GM20431 (cell line): ENCODE measurements around the gene LRP6.
"Not testable (repeated sequence)": the region's sequence is repeated elsewhere in the genome, so short reads cannot be mapped to it uniquely, and the experiment has no call there.

Source experiments
- in situ Hi-C: fragments of 300-500 bp; cut with MseI, MboI; formaldehyde crosslinking; loops from one replicate; pipeline ENCODE4 v1.15.0; 2020; ENCODE audit warnings: low sequenced_read_pairs; ENCODE audit not compliant: unreplicated experiment

LRP6 gene

DNA sequence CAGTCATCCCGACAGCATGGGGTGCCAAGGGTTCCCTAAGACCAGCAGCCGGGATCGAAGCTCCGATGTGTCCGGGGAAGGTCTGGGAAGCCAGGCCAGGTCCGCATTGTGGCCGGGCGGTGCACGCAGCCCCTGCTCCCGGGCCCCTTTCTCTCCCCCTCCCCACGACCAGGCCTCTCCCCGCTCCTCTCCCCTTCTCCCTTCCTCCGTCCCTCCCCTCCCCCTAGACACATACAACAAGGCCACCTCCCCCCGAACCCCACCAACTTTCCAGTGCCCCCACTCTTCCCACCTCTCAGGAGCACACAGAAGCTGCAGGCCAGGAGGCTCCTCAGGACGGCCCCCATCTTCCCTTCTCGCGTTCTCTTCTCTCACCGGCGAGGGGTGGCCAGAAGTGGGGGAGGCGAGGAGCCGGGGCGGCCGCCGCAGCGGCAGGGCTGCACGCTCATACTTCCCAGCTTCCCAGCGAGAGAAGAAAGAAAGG, 413 bp downstream of the LRP6 start:
- in situ Hi-C loops: no loop called here

DNA sequence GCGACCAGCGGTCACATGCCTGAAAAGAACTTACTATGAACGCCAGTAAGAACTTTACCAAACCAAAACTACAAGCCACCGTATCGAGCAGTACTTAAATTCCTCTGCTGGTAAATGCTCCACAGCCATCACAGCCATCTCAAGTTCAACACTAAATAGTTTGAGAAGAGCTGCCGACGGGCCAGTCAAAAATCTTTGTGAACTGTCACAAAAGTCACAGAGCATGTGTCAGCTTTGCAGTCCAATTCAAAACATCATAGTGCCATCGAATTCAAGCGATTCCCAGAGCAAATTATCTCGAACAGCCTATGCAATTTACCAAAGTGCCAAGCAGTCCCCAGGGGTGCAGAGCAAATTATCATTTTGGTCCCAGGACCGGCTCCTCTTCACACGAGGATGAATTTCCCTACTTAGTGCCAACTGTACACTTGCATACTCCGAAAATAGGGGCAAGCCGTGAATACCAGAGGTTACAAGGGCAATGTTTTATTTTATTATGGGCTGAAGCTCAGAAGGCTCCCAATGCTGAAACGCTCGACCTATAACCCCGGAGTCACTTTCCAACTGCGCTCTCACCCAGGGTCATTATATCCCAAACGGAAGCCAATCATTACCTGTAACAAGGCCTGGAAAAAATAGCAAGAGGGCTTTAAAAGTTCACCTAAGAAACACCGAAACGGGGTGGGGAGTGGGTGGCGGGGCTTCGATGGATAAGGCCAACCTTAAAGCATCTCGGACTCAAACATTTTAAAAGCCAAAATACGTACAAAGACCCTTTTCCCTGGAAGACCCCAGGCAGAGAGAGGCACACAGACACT, 1.1 kb downstream of the LRP6 start:
- in situ Hi-C loops: no loop called here

DNA sequence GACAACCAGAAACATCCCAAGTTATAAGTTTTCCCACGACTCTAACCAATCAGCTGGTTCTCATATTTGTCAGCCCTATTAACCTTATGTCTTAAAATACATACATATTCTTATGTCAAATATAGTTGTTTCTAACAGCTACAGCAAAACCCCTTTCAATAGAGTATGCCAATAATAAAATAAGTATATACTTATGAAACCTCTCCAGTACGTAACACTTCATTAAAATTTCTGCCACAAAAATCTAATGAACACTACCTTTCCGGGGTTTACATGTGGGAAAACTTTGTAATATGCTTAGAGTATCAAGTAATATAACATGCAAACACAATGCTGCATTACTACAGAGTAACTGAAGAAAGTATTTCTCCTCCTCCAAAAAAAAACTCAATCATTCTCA, 1.8 kb downstream of the LRP6 start:
- in situ Hi-C loops: no loop called here

DNA sequence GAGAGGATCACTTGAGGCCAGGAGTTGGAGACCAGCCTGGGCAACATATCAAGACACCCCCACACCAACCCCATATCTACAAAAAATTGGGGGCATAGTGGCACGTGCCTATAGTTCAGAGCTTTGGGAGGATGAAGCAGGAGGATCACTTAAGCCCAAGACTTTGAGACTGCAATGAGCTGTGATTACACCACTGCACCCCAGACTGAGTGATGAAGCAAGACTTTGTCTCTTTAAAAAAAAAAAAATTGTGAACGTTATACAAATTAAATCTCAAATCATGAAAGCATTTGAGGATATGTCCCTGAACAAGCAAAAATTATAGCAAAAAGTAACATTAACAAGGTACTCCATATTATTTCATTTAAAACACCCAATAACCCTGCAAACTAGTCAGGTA, 2.9 kb downstream of the LRP6 start:
- in situ Hi-C loops: no loop called here

DNA sequence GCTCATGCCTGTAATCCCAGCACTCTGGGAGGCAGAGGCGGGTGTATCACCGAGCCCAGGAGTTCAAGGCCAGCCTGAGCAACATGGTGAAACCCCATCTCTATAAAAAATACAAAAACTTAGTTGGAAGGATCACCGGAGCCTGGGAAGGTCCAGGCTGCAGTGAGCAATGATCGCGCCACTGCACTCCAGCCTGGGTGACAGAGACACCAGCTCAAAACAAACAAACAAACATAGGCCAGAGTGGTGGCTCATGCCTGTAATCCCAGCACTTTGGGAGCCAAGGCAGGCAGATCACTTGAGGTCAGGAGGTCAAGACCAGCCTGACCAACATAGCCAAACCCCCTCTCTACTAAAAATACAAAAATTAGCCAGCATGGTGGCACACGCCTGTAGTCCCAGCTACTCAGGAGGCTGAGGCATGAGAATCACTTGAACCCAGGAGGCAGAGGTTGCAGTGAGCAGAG, 10.5 kb downstream of the LRP6 start:
- in situ Hi-C loops: not testable (repeated sequence)

DNA sequence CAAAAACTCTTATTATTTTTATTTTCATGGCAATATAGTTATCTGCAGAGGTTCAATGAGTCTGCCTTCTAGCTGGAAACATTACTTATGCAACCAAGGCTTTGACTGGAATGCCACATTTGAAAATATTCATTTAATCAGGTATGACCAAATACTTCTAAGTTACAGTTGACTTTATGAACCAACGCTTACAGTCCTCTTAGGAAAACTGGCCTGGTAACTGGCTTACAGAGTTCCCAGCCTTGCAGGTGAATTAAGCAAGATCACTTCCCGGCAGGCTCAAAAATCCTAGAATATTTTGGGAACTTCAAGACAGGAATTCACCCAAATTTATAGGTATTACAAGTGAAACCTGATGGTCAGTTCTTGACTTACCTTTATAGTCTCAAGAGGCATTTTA, 12.3 kb downstream of the LRP6 start:
- in situ Hi-C loops: no loop called here

DNA sequence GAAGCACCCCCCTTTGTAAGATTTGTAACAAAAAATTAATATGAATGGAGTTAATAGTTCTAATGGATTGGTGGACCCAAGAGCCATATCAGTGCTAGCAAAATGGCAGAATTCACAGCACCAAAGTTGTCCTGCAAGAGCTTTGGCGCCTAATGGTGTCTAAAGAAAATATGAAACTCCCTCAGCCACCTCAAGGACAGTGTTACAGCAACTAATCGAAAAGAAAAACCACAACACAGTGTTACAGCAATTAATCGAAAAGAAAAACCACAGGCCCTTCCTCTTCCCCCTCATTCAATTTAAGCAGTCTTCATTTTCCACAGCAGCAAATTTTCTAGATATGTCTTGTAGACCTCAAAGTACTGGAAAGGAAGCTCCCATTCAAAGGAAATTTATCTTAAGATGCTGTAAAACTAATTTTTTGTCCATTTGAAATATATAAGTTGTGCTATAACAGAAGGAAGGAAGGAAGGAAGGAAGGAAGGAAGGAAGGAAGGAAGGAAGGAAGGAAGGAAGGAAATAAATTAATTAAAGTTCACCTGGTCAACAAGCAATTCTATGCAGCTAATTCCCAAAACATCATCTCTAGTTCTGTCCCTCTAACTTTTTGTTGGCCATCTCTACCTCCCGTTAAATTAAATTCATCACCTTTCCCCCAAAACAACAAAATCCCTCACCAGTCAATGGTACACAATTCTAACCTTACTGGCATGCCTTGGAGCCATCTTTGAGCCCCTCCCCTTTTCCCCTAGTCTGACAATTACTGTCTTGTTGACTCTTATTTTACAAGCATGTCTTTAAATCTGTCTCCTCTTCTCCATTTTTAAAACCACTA, 17.4 kb downstream of the LRP6 start:
- in situ Hi-C loops: no loop called here

DNA sequence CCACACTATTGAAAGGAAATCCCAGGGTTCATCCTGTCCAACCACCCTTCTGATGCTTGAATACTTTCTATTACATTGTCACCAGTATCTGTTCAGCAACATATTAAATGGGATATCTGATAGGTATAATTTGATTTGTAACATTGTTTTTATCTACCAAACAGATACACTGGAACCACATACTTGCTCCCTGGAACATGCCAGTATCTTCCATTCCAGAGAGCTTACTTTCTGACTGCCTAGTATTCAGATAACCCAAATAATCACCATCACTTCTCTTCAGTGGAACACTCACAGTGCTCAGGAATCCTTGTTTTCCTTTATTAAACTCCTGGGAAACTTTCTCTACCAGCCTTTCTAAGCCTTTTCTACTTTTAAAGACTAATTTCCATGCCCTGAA, 19.3 kb downstream of the LRP6 start:
- in situ Hi-C loops: no loop called here

DNA sequence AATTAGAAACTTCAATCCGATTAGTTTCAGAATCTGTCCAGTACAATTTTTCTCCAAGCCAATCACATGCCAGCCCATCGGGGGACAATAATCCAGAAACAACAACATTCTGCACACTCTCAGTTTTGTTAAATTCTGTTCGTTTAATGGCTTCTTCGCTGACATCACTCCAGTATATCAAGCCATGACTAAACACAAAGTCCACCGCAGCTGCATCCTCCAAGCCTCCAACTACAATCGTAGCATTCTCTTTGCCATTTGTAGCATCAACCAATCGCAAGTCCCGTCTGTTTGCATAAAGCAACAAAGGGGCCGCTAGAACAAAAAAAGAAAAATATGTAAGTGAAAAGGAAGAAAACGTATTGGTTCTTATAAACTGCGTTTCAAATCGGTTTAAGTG, 22.5 kb downstream of the LRP6 start:
- in situ Hi-C loops: no loop called here

DNA sequence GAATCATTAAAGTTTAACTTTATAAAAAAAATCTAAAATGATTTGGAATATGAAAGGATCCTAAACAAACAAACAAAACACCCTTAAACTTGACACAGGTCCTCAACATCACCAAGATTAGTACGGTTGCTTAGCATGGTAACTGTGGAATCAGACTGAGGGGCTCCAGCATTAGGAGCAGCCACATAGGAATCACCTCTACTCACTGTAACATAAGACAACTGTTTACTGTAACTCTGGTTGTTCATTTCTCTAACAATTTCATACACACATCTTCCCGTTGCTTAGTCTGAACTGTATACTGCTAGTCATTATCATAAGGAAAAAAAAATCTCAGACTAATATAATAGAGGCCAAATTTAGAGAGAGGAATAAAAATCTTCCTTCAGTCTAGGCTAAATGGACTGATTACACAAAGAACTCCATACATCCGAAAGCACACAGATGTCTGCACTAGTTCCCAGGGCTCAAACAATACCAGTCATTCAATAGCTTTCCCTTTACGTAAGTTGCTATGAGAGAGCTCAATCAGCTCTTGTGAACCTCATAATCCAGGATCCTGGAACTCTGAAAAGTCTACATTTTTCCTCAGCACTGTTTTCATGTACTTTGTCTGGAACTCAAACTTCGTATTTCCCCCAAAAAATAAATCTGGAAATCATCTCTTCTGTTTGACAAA, 26.0 kb downstream of the LRP6 start:
- in situ Hi-C loops: no loop called here

DNA sequence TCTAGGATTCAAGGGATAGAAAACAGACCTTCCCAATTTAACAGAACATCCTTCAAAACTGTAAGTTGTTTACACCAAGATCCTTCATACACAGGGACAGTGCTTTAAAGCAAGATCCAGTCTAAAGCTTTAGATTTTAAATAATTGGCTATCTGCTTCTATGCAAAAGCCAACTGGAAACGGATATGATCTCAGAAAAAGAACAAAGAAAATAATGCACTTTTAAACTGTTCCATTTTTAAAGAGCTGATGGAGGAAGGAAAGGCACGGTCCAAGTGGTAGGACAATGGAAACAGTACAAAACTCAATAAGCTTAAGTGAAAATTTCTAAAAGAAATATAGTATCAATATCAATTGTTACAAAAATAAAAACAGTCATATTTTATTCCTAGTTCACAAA, 27.7 kb downstream of the LRP6 start:
- in situ Hi-C loops: no loop called here

DNA sequence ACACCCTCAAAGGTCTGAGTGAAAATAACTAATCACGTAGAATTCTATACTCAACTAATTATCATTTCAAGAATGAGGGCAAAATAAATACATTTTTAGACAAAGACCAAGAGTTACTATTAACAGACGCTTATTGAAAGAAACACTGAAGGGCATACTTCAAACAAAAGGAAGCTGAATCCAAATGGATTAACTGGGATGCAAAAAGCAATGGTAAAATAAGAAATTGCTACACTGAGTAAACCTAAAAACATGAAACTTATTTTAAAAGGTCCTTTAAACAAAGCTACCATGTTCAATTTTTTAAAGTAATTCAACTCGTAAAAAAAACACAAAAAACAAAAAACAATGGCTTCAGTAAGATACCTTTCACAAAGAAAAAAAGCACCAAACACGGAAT, 28.2 kb downstream of the LRP6 start:
- in situ Hi-C loops: no loop called here

DNA sequence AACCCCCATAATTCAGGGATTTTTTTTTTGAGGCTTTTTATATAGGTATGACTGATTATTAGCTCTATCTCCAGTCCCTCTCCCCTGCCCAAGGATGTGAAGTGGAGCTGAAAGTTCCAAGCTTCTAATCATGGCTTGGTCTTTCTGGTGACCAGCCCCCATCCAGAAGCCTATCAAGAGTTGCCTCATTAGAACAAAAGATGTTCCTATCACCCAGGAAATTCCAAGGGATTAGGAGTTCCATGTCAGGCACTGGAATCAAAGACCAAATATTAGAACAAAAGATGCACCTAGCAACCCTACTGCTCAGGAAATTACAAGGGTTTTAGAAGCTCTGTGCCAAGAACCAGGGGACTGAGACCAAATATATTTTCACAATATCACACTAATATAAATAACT, 29.9 kb downstream of the LRP6 start:
- in situ Hi-C loops: no loop called here

DNA sequence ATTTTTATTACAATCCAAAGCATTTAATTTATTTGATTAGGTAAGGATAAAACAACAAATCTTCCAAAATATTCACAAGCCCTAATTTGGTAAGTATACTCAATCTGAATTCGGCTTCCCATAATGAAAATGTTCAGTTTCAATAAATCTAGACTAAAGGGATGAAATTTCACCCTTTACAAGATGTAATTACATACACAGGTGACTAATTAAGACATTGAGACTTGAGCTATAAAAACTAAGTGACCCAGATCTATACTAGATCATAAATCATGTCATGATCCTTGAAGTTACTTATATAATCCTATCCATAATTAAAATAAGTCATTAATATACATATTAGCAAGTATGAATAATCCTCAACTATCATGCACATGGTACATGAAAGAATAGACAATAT, 36.6 kb downstream of the LRP6 start:
- in situ Hi-C loops: no loop called here

DNA sequence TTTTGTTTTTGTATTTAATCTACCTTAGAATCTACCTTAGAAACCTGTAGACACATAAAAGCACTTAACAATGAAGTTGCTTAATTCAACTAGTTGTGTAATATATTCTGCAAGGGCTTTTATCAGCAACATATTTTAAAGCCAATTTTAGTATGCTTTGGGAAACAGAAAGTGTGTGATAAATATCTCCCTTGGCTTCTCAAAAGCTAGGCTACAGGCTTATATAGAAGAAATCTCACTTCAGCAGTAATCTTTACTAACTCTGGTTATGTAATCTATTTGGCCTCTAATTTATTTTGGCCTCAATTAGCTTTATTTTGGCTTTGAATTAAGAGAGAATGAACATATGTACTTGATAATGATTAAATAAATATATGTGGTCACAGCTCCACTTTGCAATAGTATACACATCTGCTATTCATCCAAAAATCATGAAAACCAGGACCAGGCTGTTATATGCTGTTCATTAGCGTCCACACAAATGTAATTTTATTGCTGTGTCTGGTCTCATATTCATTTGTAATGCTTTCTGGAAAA, 37.2 kb downstream of the LRP6 start:
- in situ Hi-C loops: no loop called here

DNA sequence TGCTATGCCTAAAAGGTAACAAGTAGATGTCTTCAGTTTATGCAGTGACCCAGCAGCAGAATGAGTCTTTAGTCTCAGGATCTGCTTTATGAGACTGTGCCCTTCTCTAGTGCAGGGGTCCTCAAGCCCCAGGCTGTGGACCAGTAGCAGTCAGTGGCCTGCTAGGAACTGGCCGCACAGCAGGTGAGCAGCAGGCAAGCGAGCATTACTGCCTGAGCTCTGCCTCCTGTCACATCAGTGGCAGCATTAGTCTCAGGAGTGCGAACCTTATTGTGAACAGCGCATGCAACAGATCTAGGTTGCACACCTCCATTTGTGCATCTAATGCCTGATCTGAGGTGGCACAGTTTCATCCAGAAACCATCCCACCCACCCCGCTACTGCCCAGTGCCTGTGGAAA, 38.4 kb downstream of the LRP6 start:
- in situ Hi-C loops: no loop called here

DNA sequence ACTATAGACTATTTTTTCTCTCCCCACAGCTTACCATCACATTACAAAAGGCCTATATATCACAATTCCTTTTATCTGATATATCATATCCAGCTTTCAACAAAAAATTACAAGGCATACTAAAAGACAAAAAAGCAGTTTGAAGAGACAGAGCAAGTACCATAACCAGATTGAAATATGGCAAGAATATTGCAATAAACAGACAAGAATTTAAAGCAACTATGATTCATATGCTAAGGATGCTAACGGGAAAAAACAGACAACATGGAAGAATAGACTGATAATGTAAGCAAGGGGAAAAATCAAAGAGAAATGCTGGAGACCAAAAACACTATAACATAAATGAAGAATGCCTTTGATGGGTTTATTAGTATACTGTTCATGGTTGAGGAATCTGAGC, 40.7 kb downstream of the LRP6 start:
- in situ Hi-C loops: no loop called here

DNA sequence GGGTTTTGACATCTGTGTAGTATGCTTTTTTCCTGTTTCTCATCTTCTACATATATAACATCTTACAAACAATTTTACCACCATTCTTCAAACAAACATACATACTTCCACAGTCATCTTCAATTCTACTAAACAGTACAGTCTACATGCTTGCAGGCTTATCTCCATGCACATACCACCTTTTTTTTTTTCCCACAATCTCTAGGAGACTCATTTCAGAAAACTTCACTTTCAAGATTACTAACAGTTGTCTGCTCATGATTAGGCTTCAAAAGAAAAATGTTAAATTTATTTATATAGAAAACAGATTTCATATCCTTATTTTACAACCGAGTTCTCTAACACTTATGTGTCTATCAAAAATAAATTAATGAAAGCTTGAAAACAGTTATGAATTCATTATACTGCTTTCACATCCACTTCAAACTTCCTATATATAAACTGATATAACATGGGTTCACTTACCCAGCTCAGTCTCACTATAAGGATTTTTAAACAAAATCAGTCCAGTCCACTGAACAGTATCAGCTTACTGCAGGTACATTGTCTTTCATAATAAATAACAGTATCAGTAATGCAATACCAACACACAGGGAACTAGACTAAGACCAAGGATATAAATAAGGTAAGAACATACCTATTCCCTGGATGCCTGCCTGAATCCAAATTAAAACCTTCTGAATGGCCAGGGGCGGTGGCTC, 42.5 kb downstream of the LRP6 start:
- in situ Hi-C loops: no loop called here

DNA sequence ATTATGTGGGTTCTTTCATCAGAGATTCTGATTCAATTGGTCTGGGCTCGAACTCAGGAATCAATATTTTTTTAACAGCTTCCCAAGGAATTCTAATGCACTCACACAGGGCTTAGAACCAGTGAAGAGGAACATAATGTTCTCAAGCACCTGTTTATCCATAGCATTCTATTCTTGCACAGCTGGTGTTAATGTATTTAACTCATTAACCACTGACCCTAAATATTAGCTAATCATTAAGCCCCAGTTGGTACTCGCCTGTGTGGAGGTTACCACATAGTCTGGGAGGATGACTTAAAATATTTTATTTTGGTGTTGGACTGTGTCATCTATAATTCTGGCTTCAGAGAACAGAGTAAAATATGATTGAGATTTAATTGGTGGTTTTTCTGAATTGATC, 45.3 kb downstream of the LRP6 start:
- in situ Hi-C loops: no loop called here

DNA sequence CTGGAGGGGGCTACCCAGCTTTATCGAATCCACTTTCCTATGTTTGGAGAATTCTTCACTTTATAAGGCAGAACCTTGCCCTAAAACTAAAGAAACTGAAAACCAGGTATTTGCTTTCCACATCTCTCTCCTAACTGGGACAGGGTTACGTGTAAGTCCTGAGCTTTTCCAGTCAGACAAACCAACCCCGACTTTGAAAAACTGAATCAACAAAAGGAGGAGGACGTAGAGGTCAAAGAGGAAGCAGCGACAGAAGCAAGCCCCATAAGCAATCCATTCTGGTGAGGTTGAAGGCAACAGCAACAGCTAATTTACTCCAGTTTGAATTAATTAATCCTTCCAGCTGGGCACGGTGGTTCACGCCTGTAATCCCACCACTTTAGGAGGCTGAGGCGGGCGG, 47.2 kb downstream of the LRP6 start:
- in situ Hi-C loops: no loop called here
